ENCODE measurements around the gene LRRC57.
A peak's percentile ranks its signal among the peaks of the same experiment; 100 is the strongest.

Gene LRRC57

DNA sequence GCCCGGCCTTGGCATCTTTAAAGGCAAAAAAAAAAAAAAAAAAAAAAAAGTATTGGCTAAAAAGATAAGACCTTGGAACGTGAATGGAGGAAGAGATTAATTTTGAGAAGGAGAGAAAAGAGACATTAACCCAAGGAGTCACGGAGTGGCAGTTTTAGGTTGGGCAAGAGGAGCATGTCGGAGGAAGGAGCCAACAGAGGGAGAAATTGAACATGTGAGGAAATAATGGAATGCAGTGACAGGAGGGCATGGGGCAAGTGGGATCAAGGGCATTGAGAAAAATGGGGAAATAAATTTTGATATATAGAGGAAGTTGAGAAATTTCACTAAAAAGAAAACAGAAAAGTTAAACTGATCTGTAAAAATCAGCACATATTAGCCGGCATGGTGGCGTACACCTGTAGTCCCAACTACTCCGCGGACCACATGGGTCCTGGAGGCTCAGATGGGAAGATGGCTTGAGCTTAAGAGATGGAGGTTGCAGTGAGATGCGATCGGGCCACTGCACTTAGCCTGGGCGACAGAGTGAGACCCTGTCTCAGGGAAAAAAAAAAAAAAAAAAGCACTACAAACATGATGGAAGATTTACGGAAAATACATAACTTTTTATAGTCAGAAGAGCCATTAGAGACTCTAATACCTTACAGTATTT is 1.3 kb upstream of the LRRC57 start:
- DNase-seq, result peak; percentile 69

- DNase-seq, result peak; percentile 84
Observed at GRCh38 chr15:42549032-42549491, 469 bp upstream of the LRRC57 start.

DNA sequence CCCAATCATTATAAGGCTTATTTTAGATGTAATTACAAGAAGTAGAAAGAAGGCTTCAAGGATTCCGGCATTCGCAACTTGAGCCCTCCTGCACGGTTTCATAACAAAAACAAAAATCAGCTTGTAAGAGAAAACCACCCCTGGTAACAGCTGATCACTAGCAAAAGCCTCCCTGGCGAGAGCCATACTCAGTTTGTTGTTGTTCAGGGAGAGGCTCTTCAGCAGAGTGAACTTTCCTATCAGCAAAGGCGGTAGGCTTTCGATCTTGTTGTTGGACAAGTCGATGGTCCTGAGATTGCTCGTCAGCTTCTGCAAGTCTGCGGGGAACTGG is 710 bp downstream of the LRRC57 start:
- DNase-seq, result no peak

DNA sequence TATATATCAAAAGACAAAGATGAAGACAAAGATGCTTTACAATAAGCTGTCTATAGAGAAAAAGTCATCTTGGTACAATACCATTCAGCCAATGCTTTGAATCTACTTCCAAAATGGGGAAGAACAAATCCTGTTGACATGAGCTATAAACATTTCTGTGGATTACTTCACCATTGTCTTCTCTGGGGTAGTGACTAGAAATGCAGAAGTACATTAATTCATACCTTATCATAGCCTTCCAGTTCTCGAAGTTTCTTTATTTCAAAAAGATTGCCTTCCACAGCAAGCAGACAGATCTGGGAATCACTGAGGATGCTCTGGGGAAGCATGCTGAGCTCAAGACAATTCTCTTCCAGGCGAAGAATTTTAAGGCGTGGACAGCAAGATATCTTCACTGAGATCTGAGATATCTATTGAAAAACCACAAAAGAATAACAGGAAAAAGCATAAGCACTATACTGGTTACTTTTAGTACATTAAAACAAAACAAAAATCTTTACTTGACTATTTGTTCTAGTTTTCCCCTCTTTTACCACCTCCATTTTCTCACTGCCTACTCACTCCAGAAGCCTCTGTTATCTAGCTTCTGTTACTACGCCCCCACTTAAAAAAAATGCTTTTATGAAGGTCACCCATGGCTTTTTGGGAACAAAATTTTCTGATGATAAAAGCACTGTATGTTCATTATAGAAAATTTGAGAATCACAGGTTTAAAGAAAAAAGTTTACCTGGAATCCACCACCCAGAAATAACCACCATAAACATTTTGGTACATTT is 3.6 kb downstream of the LRRC57 start:
- DNase-seq, result peak; percentile 60

GRCh38 chr15:42533246-42533645 is 15.3 kb downstream of the LRRC57 start:
- no peak for DNase-seq

DNA sequence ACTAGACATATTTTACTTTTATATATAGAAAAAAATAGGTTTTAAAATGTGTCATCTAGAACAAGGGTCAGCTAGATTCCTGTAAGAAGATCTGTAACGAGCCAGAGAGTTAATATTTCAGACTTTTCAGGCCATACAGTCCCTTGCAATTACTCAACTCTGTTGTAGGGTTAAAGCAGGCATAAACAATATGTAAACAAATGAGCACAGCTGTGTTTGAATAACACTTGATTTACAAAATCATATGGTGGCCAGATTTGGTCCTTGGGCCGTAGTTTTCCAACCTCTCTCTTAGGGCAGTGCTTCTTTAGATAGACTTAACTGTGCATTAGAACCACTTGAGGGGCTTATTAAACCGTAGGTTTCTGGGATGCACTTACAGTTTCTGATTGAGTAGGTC is 19.6 kb downstream of the LRRC57 start:
- DNase-seq, result no peak

DNA sequence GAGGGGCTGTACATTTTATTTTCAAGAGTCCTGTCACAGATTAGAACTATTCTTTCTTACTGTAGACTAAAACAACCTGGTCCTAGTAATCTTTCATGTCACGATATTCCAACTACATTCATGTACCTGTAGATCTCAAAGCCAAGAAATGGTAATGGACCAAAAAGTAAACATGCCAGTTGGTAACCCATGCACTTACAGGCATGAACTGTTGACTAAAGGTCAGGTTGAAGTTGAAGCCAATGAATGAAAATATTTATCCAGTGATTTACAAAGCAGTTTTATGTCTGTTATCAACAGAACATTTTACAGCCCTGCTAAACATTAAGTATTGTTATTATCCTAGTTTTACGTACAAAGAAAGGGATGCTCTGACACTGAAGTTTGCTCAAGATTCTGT is 25.3 kb downstream of the LRRC57 start:
- no peak for DNase-seq

- DNase-seq, result peak; percentile 64
Observed at GRCh38 chr15:42511007-42511391, 37.6 kb downstream of the LRRC57 start.

GRCh38 chr15:42510258-42511006 is 38.2 kb downstream of the LRRC57 start:
- no peak for DNase-seq

DNA sequence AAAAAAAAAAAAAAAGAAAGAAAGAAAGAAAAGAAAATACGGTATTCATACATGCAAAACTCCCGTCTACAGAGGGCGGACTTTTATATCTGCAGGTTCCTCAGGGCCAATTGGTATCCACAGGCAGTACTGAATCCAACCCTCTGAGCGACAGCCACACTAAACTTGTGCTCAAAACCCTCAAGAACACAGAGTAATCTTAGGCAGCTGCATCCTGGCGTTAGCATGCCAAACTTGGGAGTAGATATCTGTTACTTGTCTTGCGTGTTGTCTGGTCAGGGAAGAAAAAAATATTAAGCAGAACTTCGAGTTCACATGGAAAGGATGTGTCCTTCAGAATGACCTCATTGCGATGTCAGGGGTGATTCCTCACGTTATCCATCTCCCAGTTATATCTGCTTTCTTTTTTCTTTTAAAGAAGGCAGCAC is 40.3 kb downstream of the LRRC57 start:
- DNase-seq, result peak; percentile 43

DNA sequence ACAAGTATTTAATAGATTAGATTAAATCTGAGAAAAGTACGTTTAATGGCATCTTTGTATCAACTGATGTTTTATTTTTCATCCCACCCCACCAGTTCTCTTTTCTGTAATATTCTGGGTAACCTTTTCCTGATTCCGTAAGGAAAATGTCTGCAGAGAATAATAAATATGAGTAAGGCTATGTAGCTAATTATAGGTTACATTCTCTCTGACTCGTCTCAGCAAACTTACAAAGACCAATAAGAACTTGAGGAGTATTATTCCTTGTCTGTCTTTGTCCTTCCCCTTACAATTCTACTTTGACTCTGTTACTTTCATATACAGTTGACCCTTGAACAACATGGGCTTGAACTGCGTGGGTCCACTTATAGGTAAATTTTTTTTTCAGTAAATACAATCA is 41.1 kb downstream of the LRRC57 start:
- no peak for DNase-seq

DNA sequence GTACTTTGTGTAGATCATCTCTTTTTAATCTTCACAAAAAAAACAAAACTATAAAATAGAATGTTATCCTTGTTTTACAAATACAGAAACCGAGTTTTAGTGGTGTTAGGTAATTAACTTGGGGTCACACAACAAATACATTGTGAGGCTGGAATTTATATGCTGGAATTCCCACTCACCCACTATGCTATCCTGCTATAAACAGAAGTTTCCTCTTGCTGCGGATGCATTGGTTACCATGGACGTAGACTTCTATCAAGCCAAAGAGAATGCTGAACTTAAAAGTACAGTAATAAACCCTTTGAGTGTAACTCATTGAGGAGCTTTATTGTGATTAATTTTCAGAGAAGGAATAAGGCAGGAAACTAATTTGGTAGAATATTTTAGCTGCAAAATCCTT is 44.0 kb downstream of the LRRC57 start:
- no peak for DNase-seq

- no peak for DNase-seq
Observed at GRCh38 chr15:42503825-42504224, 44.8 kb downstream of the LRRC57 start.

- DNase-seq, result peak; percentile 86
Observed at GRCh38 chr15:42502477-42502876, 46.1 kb downstream of the LRRC57 start.

DNA sequence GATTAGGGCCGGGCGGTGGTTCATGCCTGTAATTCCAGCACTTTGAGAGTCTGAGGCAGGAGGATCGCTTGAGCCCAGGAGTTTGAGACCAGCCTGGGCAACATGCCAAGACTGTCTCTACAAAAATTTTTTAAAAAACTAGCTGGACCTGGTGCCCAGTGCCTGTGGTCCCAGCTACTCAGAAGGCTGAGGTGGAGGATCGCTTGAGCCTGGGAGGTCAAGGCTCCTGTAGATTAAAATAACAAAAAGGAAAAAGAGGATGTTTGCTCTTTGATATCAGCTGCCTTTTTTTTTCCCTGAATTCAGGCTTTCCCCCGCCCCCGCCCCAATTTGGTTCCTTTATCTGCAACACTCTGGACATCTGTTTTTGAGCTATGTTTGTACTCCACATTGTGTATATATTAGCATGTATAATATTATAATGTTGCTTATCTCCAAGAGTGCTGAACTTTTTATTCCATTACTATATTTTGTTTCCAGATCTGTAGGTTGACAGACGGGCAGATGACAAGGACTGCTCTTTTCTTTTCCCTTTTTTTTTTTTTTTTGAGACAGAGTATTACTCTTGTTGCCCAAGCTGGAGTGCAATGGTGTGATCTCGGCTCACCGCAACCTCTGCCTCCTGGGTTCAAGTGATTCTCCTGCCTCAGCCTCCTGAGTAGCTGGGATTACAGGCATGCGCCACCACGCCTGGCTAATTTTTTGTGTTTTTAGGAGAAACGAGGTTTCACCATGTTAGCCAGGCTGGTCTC is 48.6 kb downstream of the LRRC57 start:
- peak; percentile 88 for DNase-seq

GRCh38 chr15:42498212-42499068 is 50.2 kb downstream of the LRRC57 start:
- peak; percentile 57 for DNase-seq

- peak; percentile 92 for DNase-seq
Observed at GRCh38 chr15:42495361-42496212, 53.0 kb downstream of the LRRC57 start, which contains the start of gene SNAP23. Gene SNAP23, plus strand, starts transcription at chr15:42495634. Its CDS starts 16,213 bp downstream, at chr15:42511847.

DNA sequence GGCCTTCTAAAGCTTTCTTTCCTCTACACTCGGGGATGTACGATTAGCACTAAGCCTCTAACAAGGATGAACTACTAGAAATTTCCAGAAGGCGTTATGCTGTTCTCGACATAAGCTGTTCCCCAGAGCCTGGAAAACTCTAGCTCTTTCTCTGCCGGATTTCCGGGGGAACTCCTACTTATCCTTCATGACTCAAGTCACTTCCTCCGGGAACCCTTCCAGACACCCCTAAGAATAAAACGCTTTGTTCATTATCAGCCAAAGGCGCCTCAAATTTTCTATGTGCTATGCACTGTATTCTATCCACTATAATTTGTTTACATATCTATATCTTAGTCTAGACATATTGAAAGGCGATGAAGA is 53.6 kb downstream of the LRRC57 start:
- peak; percentile 10 for DNase-seq

DNA sequence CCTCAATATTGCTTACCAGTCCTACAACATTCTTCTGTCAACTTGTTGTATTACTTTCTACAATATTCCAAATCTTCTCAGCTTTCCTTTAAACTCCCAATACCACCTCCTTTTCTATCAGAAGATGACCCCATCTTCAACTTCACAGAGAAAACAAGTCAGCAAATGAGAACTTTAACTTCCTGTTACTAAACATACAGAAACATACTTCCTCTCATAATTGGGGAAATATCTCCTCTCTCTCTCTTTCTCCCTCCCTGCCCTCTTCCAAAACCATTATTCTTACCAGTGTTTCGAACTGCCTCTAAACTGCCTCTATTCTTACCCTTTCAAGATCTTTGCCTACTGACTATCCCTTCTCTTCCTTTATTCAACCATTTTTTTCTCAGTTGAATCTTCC is 54.9 kb downstream of the LRRC57 start:
- DNase-seq, result peak; percentile 17

- peak; percentile 55 for DNase-seq
Observed at GRCh38 chr15:42491539-42492225, 56.9 kb downstream of the LRRC57 start.
